Left lung (tissue), 10 donors: ENCODE measurements around the gene SCUBE1. TPM values are rescaled to one million over a fixed set of nuclear protein-coding genes. Genes with fewer than 3 reads are reported as not detected.
A peak's percentile ranks its signal among the peaks of the same experiment; 100 is the strongest.

Experiments used
- ATAC-seq: fragments of 200-7000 bp; cut with Tn5 transposase; one replicate; pipeline ENCODE4 v1.9.1; 2020; ENCODE audit warnings: moderate library complexity
- DNase-seq, 4 donors: peaks; one replicate each; pipeline ENCODE4 v3.0.0-alpha.2; 2013 to 2020
- H3K27ac ChIP-seq, 2 donors: fragments of 200-600 bp; sonication (generic) in 1 of 2; one replicate each; pipeline versions ENCODE4 v1.5.0 to v1.8.0; 2020 to 2021
- H3K27me3 ChIP-seq, 2 donors: fragments of 200-600 bp; sonication (generic) in 1 of 2; one replicate each; pipeline versions ENCODE4 v1.5.0 to v1.8.0; 2020 to 2021
- H3K36me3 ChIP-seq, 2 donors: fragments of 200-600 bp; sonication (generic) in 1 of 2; one replicate each; pipeline versions ENCODE4 v1.5.0 to v1.8.0; 2020 to 2021
- H3K4me1 ChIP-seq, 2 donors: fragments of 200-600 bp; one replicate each; pipeline ENCODE4 v1.8.0; 2021
- H3K4me3 ChIP-seq, 2 donors: fragments of 200-600 bp; sonication (generic) in 1 of 2; one replicate each; pipeline versions ENCODE4 v1.5.0 to v1.8.0; 2020 to 2021; ENCODE audit warnings: mild to moderate bottlenecking in 1 of 2
- H3K9me3 ChIP-seq, 2 donors: fragments of 200-600 bp; sonication (generic) in 1 of 2; one replicate each; pipeline versions ENCODE4 v1.5.0 to v1.8.0; 2020 to 2021
- intact Hi-C, 2 donors: fragments of 100-400 bp; cut with DNase I; formaldehyde crosslinking; loops; one replicate each; pipeline versions ENCODE4 v1.11.2 to v1.14.2; 2022
- polyA plus RNA-seq, 6 donors: library from polyadenylated mRNA; unstranded; fragments of 120-200 nt; gene quantifications; one replicate each; pipeline ENCODE4 v1.2.1, GENCODE V29; 2013; ENCODE audit not compliant: insufficient read length in 6 of 6
- total RNA-seq, 2 donors: library from RNA; stranded (reverse); fragmentation: NEBNext Ultra II Directional; extraction: Animal tissue kit (Norgen Biotek cat#: 25700); gene quantifications; one replicate each; pipeline ENCODE4 v1.2.1, GENCODE V29; 2021
- TF ChIP-seq, protein P1 (sequence below), 2 donors: fragments of 200-600 bp; sonication (generic) in 1 of 2; IDR thresholded peaks; one replicate each; pipeline versions ENCODE4 v1.5.0 to v1.8.0; 2021; ENCODE audit warnings: antibody characterized with exemption in 2 of 2
- donor health status: DM: no; HTN: yes; CAD: no.
- donor health status: DM: no; HTN: no; CAD: no.

The SCUBE1 gene
- total and polyA plus RNA-seq, 8 donors = 1.1 to 5.0 (median 2.0) TPM

DNA sequence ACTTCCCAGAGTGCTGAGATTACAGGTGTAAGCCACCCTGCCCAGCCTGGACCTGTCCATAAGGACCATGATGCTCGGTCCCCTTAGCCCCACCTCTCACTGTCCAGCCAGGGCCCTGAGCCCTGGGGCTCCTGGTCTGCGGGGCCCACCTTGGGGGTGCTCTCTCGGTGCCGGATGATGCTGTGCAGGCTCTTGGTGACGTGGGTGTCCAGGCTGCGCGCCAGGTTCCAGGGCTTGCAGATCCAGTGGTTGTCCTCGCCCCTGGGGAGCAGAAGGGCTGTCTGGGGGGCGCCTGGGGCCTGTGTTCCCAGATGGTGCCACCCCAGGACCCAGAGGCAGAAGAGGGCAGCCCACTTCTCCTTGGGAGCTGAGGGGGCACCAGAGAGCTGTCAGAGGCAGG is 169.6 kb downstream of the SCUBE1 start:
- peaks cover 0 to 92% of the 10 kb centered on the region in 2 donors for H3K36me3 ChIP-seq
- peaks cover 0 to 9% of the 10 kb centered on the region in 2 donors for H3K4me1 ChIP-seq
- no peaks in the 10 kb centered on the region for H3K27me3 ChIP-seq
- DNase-seq = no peak
- no peak for ATAC-seq
- intact Hi-C loops = no loop called here
- no peak overlapping the region for H3K4me3 ChIP-seq
- H3K9me3 ChIP-seq = no peaks in the 10 kb centered on the region
- no peak overlapping the region for H3K27ac ChIP-seq
- TF ChIP-seq, protein P1, sequence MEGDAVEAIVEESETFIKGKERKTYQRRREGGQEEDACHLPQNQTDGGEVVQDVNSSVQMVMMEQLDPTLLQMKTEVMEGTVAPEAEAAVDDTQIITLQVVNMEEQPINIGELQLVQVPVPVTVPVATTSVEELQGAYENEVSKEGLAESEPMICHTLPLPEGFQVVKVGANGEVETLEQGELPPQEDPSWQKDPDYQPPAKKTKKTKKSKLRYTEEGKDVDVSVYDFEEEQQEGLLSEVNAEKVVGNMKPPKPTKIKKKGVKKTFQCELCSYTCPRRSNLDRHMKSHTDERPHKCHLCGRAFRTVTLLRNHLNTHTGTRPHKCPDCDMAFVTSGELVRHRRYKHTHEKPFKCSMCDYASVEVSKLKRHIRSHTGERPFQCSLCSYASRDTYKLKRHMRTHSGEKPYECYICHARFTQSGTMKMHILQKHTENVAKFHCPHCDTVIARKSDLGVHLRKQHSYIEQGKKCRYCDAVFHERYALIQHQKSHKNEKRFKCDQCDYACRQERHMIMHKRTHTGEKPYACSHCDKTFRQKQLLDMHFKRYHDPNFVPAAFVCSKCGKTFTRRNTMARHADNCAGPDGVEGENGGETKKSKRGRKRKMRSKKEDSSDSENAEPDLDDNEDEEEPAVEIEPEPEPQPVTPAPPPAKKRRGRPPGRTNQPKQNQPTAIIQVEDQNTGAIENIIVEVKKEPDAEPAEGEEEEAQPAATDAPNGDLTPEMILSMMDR (IDR thresholded peaks at IDR 0.05) = no peak

DNA sequence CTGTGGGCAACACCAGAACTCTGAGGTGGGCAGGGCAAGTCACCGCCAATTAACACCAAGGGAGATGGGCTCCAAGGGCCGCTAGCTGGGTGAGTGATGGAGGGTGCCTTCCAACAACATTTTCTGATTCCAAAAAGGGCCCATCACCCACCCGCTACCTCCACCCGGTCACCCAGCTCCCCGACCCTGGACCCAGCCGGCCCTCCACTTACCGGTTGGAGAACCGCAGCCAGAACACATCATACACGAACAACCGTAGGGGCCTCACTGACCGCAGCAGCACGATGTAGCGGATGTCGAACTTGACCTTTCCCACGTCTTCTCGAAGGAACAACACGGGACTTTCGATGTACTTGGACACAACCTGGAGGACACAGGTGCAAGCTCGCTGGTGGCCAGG is 171.0 kb downstream of the SCUBE1 start:
- no peak overlapping the region for H3K4me3 ChIP-seq
- intact Hi-C loops = no loop called here
- no peaks in the 10 kb centered on the region for H3K9me3 ChIP-seq
- TF ChIP-seq, protein P1 (IDR thresholded peaks at IDR 0.05) = no peak
- no peak overlapping the region for H3K27ac ChIP-seq
- ATAC-seq (no peak), DNase-seq (no peak)
- no peaks in the 10 kb centered on the region for H3K27me3 ChIP-seq
- H3K4me1 ChIP-seq = peaks cover 0 to 9% of the 10 kb centered on the region in 2 donors
- H3K36me3 ChIP-seq = peaks cover 0 to 93% of the 10 kb centered on the region in 2 donors

- H3K4me3 ChIP-seq = no peak overlapping the region
- ATAC-seq (no peak), DNase-seq (no peak)
- TF ChIP-seq, protein P1 (IDR thresholded peaks at IDR 0.05) = no peak
- intact Hi-C loops = no loop called here
- peaks cover 0 to 95% of the 10 kb centered on the region in 2 donors for H3K36me3 ChIP-seq
- H3K27me3 ChIP-seq = no peaks in the 10 kb centered on the region
- no peaks in the 10 kb centered on the region for H3K9me3 ChIP-seq
- H3K27ac ChIP-seq = no peak overlapping the region
- H3K4me1 ChIP-seq = peaks cover 0 to 9% of the 10 kb centered on the region in 2 donors
These were observed 171.6 kb downstream of the SCUBE1 start for GRCh38 chr22:43171607-43172006.

DNA sequence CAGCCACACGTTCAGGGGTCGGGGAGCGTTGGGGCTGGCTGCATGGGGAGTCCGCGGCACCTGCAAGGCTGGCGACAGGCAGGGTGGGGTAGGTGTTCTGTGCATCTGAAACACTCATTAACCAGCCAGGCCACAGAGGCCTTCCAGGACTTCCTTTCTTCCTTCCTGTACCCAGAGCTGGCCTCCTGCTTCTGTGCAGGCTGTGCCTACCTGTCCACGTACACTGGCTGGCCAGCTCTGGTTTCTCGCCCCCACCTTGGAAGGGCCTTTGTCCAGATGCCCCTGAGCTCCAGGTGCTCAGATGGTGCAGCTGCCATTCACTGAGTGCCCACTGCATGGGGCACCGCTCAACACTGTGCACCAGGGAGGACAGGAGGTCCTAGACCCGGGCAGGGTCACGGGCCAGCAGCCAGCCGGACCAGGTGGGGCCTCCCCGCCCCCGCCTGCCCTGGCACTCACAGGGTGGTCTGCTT is 172.1 kb downstream of the SCUBE1 start:
- Histone ChIP-seq H3K27ac (no peak overlapping the region), H3K27me3 (no peaks in the 10 kb centered on the region), H3K4me1 (peaks cover 0 to 9% of the 10 kb centered on the region in 2 donors), H3K9me3 (no peaks in the 10 kb centered on the region), H3K36me3 (peaks cover 0 to 98% of the 10 kb centered on the region in 2 donors), H3K4me3 (no peak overlapping the region)
- ATAC-seq (no peak), DNase-seq (peak in 1 of 4 donors; percentile 59)
- TF ChIP-seq, protein P1 (IDR thresholded peaks at IDR 0.05) = no peak
- intact Hi-C loops = no loop called here

- H3K9me3 ChIP-seq = no peaks in the 10 kb centered on the region
- no peak for ATAC-seq
- TF ChIP-seq, protein P1 (IDR thresholded peaks at IDR 0.05) = no peak
- intact Hi-C loops = no loop called here
- no peak overlapping the region for H3K27ac ChIP-seq
- H3K4me1 ChIP-seq = peaks cover 0 to 9% of the 10 kb centered on the region in 2 donors
- peaks cover 0 to 89% of the 10 kb centered on the region in 2 donors for H3K36me3 ChIP-seq
- H3K4me3 ChIP-seq = no peak overlapping the region
- H3K27me3 ChIP-seq = no peaks in the 10 kb centered on the region
- DNase-seq = peak in 1 of 4 donors; percentile 34
These were observed 173.1 kb downstream of the SCUBE1 start for GRCh38 chr22:43170131-43170480.
